Activated CD8-positive, alpha-beta memory T cell treated with anti-CD3 and anti-CD28 coated beads for 1 hour (primary cell): ENCODE data around the gene MOB1B.
"Not testable (repeated sequence)": the region's sequence is repeated elsewhere in the genome, so short reads cannot be mapped to it uniquely, and the experiment has no call there.

ENCODE experiments used
- DNase-seq, 2 donors: peaks; one replicate each; pipeline ENCODE4 v3.0.0-alpha.2; 2020; ENCODE audit warnings: low read depth in 1 of 2; ENCODE audit errors: extremely low read depth in 1 of 2

MOB1B gene

DNA sequence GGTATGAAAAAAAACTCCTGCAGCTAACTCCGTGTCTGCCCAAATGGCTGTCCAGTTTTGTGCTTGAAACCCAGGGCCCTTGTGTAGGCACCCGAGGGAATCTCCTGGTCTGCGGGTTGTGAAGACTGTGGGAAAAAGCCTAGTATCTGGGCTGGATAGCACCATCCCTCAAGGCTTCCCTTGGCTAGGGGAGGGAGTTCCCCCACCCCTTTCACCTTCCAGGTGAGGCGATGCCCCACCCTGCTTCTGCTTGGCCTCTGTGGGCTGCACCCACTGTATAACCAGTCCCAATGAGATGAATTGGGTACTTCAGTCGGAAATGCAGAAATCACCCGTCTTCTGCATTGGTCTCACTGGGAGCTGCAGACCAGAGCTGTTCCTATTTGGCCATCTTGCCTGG, 102.9 kb downstream of the MOB1B start:
- not testable (repeated sequence) for DNase-seq

DNA sequence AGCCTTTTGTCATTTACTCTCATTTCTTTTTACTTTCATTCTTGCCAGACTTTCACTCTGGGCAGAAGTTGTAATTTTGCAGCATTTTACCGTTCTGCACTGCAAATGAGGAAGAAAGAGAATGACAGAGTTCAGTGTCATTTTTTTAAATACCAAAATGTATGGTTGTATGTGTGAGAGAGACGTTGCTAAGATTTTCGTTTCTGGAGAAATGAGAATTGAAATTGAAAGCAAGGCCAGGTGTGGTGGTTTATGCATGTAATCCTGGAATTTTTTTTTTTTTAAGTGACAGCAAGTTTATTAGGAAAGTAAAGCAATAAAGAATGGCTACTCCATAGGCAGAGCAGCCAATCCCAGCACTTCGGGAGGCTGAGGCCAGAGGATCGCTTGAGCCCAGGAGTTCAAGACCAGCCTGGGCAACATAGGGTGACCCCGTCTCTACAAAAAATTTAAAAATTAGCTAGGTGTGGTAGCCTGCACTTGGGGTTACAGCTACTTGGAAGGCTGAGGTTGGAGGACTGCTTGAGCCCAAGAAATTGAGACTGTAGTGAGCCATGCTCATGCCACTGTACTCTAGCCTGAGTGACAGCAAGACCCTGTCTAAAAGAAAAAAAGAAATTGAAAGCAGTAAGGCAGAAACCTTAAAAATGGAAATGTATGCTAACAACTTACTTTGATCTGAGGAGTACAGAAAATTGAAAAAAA, 104.2 kb downstream of the MOB1B start:
- no peak for DNase-seq

GRCh38 chr4:71008196-71008595, 106.0 kb downstream of the MOB1B start:
- DNase-seq: no peak

DNA sequence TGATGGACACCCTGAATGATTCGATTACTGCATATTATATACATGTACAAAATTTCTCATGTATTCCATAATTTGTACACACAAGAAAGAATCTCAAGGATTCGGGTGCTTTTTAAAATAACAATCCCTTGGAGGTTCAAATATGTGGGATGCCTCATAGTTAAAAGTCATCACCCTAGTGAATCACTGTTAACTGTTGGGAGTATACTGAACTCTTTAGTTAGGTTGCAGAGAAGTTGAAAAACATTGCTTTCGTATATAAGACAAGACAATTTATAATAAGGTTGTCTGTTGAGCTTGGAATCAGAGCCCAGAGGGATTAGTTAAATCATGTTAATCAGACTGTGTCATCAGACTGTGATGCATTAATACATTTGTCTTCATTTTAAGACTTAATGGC, 106.9 kb downstream of the MOB1B start:
- no peak for DNase-seq

DNA sequence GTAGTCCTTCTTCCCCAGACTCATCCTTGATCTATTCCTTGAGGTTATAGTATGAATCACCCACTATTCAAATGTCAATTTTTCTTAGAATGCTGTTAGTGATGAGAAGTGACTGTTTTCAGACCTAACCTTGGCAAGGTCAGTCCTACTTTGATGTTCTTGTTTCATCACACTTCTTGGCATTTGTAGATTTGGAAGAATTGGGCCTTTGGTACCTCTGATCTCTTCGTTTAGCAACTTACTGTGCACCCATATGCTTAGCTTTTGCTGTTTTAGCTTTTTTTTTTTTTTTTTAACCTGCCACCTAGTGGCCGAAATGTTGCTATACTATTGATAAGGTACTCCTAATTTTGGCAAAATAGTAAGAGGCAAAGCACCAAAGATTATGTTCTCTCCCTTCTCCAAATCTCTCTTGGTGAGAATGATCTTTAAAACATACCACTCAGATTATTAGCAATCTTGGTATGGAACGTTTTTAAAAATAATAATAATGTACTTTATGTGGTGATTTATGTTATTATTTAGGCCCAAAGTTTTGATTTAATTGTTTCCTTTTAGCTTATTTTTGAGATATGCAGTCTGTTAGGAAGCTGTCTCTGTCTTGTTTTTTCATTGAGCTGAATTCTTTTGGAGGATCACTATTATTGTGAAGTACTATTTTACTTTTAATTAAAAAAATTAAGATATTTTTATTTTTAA, 107.9 kb downstream of the MOB1B start:
- DNase-seq: no peak

DNA sequence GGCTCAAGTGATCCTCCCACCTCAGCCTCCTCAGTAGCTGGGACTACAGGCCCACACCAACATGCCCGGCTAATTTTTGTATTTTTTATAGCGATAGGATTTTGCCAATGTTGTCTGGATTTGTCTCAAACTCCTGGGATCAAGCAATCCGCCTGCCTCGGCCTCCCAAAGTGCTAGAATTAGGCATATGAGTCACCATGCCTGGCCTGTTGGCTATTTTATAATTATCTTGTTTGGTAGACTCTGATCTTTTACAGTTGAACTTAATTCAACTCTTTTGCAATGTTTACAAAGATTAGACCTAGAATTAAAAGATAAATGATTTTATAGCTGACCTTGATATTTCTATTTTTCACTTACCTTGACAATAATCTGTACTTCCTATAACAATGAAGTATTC, 109.3 kb downstream of the MOB1B start:
- no peak for DNase-seq

GRCh38 chr4:71017391-71017790, 115.2 kb downstream of the MOB1B start:
- not testable (repeated sequence) for DNase-seq

DNA sequence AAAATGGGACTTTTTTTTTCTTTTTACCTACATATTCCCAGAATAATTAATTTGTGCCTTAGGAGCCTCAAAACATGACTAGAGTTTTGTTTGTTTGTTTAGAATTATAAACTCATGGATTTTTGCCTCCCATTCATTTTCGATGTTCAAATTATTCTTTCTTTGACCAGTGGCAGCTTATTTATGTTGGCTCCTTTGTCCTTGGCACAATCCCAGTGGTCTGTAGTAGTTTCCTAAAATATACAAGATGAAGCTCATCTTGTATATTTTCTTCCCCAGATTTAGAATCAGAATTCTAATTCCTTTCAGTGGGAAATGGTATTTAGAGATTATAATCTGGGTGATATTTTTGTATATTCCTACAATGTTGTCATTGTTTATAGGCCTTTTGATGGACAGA, 118.4 kb downstream of the MOB1B start:
- DNase-seq: no peak

GRCh38 chr4:71025654-71026053, 123.5 kb downstream of the MOB1B start:
- DNase-seq: no peak

DNA sequence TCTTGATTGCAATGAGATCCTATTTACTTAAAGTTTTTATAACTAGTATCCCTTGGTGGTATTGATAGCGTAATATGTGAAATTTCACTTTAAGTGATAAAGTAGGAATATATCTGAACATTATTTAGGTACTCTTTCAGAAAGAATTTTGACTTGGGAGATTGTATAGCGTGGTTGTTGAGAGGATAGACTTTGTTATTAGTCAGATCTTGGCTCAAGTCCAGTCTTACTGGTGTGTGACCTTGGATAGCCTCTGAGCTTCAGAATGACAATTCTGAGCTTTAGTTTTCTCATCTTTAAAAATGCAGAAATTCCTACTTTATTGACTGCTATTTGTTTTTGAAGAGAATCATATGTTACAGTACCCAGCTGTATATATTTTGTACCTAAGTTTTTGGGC, 123.9 kb downstream of the MOB1B start:
- DNase-seq: no peak

DNA sequence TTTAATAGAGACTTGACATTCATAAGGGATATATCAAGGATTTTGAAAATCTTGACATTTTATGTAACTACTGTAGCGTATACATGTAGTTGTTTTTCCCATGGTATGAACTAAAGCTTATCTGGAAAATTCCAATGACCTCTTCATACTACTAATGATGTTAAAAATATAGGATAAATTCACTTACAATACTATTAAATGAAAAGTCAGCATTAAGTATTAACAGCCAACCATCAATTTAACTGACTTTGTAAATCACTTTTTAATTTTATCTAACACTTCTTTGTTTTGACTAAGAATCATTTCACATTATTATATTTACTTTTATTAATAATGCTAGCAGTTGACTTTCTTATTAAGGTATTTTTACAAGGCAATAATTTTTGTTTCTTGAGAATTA, 125.4 kb downstream of the MOB1B start:
- no peak for DNase-seq

DNA sequence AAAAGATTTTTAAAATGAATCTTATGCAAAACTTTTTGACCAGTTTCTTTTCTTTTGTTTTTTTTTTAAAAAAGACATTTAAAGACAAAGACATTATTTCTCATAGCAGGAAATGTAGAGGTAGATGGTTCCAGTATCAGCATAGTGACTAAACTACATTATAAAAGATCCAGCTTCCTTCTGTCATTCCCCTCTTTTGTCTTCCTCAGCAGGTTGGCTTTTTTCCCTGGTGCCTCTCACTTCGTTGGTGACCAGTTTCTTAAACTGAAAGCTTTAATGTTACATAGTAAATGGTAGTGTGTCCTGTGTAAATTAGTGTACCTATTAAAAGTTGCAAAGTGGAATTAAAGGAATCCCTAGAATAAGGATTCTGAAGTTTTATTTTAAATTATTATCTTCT, 127.3 kb downstream of the MOB1B start:
- DNase-seq: no peak

DNA sequence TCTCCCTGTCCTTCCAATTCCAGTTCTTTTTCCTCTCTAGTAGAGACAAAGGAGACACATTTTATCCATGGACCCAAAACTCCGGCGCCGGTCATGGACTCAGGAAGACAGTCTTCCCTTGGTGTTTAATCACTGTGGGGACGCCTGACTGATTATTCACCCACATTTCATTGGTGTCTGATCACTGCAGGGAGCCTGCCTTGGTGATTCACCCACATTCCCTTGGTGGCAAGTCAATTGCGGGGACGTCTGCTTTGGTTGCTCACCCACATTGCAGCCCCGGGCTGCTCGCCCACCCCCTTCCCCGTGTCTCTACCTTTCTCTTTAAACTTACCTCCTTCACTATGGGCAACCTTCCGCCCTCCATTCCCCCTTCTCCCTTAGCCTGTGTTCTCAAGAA, 129.9 kb downstream of the MOB1B start:
- not testable (repeated sequence) for DNase-seq
